ENCODE measurements around the gene LIPE. TPM values are rescaled to one million over a fixed set of nuclear protein-coding genes. Genes with fewer than 3 reads are reported as not detected.

LIPE gene
- total RNA-seq, 1 experiment from 2014 or later, result 21.7 TPM

DNA sequence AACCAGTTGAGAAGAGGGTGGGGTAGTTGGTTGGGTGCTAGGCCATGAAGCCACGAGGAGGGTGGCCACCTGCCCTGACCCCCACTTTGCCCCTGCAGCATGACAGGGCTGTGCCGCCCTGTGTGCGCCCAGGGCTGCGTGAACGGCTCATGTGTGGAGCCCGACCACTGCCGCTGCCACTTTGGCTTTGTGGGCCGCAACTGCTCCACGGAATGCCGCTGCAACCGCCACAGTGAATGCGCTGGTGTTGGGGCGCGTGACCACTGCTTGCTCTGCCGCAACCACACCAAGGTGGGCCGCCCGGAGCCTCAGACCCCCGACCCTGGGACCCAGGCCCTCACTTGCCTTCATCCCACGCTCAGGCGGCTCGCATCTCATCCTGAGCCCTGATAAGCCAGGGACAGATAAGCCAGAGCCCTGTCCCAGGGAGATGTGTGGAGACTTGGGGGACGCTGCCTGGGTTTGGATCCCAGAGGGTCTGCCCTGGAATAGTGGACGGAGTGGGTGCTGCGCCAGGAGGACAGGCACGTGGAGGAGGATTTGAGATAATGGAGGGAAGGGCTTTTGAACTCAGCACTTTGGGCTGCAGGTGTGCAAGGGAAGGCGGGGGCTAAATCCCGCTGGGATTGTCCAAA is 57.6 kb downstream of the LIPE start:
- ChIA-PET POLR2A (no interaction called here), CTCF (no interaction called here)
- H3K4me1 ChIP-seq, result no peaks in the 10 kb centered on the region
- no TSS peak for BruUV-seq (replicated peaks)
- no peaks in the 10 kb centered on the region for H3K4me1 Mint-ChIP-seq (ENCODE audit: low read depth, unreplicated experiment)
- H3K27me3 Mint-ChIP-seq (ENCODE audit: insufficient read depth, unreplicated experiment), result no peaks in the 10 kb centered on the region
- no peak overlapping the region for H3K4me3 Mint-ChIP-seq (ENCODE audit: unreplicated experiment)
- no peaks in the 10 kb centered on the region for H3K9me3 Mint-ChIP-seq (ENCODE audit: unreplicated experiment)
- H3K36me3 ChIP-seq (ENCODE audit: control insufficient read depth, insufficient read depth, low read length), result no peaks in the 10 kb centered on the region; the same call in 1 of the 2 replicates
- no peak for DNase-seq
- TF ChIP-seq, protein P1, sequence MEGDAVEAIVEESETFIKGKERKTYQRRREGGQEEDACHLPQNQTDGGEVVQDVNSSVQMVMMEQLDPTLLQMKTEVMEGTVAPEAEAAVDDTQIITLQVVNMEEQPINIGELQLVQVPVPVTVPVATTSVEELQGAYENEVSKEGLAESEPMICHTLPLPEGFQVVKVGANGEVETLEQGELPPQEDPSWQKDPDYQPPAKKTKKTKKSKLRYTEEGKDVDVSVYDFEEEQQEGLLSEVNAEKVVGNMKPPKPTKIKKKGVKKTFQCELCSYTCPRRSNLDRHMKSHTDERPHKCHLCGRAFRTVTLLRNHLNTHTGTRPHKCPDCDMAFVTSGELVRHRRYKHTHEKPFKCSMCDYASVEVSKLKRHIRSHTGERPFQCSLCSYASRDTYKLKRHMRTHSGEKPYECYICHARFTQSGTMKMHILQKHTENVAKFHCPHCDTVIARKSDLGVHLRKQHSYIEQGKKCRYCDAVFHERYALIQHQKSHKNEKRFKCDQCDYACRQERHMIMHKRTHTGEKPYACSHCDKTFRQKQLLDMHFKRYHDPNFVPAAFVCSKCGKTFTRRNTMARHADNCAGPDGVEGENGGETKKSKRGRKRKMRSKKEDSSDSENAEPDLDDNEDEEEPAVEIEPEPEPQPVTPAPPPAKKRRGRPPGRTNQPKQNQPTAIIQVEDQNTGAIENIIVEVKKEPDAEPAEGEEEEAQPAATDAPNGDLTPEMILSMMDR (IDR thresholded peaks at IDR 0.05; ENCODE audit: insufficient read depth in 1 of 2, low read depth in 1 of 2, low read length in 1 of 2, severe bottlenecking in 1 of 2, unreplicated experiment in 1 of 2), result no peak
- no peak overlapping the region for H3K27ac Mint-ChIP-seq (ENCODE audit: unreplicated experiment)
- H3K9me3 ChIP-seq, result no peaks in the 10 kb centered on the region
- intact Hi-C loops (cut with micrococcal nuclease; ENCODE audit: unreplicated experiment), result no loop called here
- no peaks in the 10 kb centered on the region for H3K36me3 Mint-ChIP-seq (ENCODE audit: insufficient read depth, unreplicated experiment)
- no peaks in the 10 kb centered on the region for H3K27me3 ChIP-seq (replicated peaks; ENCODE audit: control insufficient read depth, insufficient read depth, low read length)
- H3K4me3 ChIP-seq (ENCODE audit: low read depth, low read length), result no peak overlapping the region

DNA sequence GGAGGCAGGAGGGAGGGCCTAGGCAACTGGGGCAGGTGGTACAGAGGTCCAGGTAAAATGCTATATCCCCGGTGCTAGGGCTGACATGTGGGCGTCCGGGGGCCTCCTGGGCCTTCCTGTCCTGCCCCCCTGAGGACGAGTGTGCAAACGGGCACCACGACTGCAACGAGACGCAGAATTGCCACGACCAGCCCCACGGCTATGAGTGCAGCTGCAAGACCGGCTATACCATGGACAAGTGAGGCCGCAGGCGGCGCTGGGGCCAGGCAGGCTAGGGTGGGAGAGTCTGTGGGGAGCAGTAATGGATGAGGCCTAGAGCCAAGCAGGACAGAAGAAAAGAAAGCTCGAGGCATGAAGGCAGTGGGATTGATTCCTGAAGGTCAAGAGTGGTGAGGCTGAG is 58.4 kb downstream of the LIPE start:
- Mint-ChIP-seq H3K4me1 (ENCODE audit: low read depth, unreplicated experiment) (no peaks in the 10 kb centered on the region), H3K27ac (ENCODE audit: unreplicated experiment) (no peak overlapping the region), H3K36me3 (ENCODE audit: insufficient read depth, unreplicated experiment) (peaks cover 3% of the 10 kb centered on the region), H3K4me3 (ENCODE audit: unreplicated experiment) (no peak overlapping the region), H3K27me3 (ENCODE audit: insufficient read depth, unreplicated experiment) (no peaks in the 10 kb centered on the region), H3K9me3 (ENCODE audit: unreplicated experiment) (no peaks in the 10 kb centered on the region)
- Histone ChIP-seq H3K4me3 (ENCODE audit: low read depth, low read length) (no peak overlapping the region), H3K9me3 (no peaks in the 10 kb centered on the region), H3K4me1 (no peaks in the 10 kb centered on the region), H3K36me3 (ENCODE audit: control insufficient read depth, insufficient read depth, low read length) (no peaks in the 10 kb centered on the region; the same call in 1 of the 2 replicates), H3K27me3 (replicated peaks; ENCODE audit: control insufficient read depth, insufficient read depth, low read length) (no peaks in the 10 kb centered on the region)
- BruUV-seq (replicated peaks), result no TSS peak
- intact Hi-C loops (cut with micrococcal nuclease; ENCODE audit: unreplicated experiment), result no loop called here
- TF ChIP-seq, protein P1 (IDR thresholded peaks at IDR 0.05; ENCODE audit: insufficient read depth in 1 of 2, low read depth in 1 of 2, low read length in 1 of 2, severe bottlenecking in 1 of 2, unreplicated experiment in 1 of 2), result no peak
- CTCF ChIA-PET, result no interaction called here
- POLR2A ChIA-PET, result no interaction called here
- DNase-seq, result no peak

DNA sequence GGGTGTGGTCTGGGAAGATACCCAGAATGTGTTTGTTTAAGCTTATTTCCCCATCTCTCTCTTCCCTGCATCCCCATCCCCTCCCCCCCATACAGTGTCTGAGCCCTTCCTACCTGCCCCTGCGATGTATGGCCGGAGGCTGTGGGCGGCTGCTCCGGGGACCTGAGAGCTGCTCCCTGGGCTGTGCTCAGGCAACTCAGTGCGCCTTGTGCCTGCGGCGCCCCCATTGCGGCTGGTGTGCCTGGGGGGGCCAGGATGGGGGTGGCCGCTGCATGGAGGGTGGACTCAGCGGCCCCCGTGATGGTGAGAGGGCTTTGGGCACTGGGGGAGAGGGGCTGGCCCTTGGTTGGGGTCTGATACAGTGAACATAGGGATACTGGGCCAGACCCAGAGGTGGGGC is 58.8 kb downstream of the LIPE start:
- Histone ChIP-seq H3K9me3 (no peaks in the 10 kb centered on the region), H3K4me3 (ENCODE audit: low read depth, low read length) (no peak overlapping the region), H3K4me1 (no peaks in the 10 kb centered on the region), H3K27me3 (replicated peaks; ENCODE audit: control insufficient read depth, insufficient read depth, low read length) (no peaks in the 10 kb centered on the region), H3K36me3 (ENCODE audit: control insufficient read depth, insufficient read depth, low read length) (no peaks in the 10 kb centered on the region; the same call in 1 of the 2 replicates)
- Mint-ChIP-seq H3K27ac (ENCODE audit: unreplicated experiment) (no peak overlapping the region), H3K4me1 (ENCODE audit: low read depth, unreplicated experiment) (no peaks in the 10 kb centered on the region), H3K27me3 (ENCODE audit: insufficient read depth, unreplicated experiment) (no peaks in the 10 kb centered on the region), H3K9me3 (ENCODE audit: unreplicated experiment) (no peaks in the 10 kb centered on the region), H3K36me3 (ENCODE audit: insufficient read depth, unreplicated experiment) (peaks cover 7% of the 10 kb centered on the region), H3K4me3 (ENCODE audit: unreplicated experiment) (no peak overlapping the region)
- TF ChIP-seq, protein P1 (IDR thresholded peaks at IDR 0.05; ENCODE audit: insufficient read depth in 1 of 2, low read depth in 1 of 2, low read length in 1 of 2, severe bottlenecking in 1 of 2, unreplicated experiment in 1 of 2), result no peak
- ChIA-PET CTCF (no interaction called here), POLR2A (no interaction called here)
- no peak for DNase-seq
- intact Hi-C loops (cut with micrococcal nuclease; ENCODE audit: unreplicated experiment), result no loop called here
- no TSS peak for BruUV-seq (replicated peaks)
